ENCODE results near the gene POLR2L.
A peak's percentile ranks its signal among the peaks of the same experiment; 100 is the strongest.

Gene POLR2L

DNA sequence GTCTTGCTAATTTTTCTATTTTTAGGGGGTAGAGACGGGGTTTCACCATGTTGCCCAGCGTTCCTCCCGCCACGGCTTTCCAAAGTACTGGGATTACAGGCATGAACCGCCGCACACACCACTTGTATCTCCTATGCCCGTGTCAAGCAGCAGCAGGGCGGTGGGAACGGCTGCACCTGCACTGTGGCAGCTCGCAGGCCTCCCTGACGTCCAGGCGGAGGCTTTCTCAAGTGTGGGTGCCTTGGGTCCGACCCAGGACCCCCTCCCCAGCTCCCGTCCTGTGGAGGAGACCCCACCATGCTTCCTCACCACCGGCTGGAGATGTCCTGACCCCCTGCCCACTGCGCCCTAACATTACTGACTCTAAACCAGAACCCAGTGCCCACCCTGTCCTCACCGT is 26.1 kb upstream of the POLR2L start:
- DNase-seq: no peak

GRCh38 chr11:867856-868358 is 25.6 kb upstream of the POLR2L start:
- DNase-seq: no peak

- DNase-seq: no peak
Observed at GRCh38 chr11:866481-866880, 24.2 kb upstream of the POLR2L start.

- DNase-seq: no peak
Observed at GRCh38 chr11:865462-866430, 23.4 kb upstream of the POLR2L start.

DNA sequence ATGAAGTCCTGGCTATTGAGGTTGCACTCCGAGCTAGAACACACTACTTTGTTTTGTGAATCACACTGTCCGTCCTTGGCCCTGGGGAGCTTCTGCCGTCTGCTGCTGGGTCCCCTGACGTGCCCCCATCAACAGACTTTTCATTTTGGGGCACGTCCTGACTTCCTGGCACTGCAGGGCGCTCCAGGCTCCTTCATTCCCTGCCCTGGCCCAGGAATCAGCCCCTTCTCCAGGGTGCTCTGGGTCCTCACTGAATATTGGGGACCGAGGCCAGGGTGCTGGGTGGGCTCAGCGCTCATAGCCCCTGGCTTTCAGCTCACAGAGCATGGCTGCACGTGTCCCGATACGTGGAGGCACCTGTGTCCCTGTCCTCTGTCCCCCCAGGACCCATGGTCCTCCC is 22.6 kb upstream of the POLR2L start:
- DNase-seq: no peak

GRCh38 chr11:863910-864827 is 21.8 kb upstream of the POLR2L start:
- DNase-seq: no peak

DNA sequence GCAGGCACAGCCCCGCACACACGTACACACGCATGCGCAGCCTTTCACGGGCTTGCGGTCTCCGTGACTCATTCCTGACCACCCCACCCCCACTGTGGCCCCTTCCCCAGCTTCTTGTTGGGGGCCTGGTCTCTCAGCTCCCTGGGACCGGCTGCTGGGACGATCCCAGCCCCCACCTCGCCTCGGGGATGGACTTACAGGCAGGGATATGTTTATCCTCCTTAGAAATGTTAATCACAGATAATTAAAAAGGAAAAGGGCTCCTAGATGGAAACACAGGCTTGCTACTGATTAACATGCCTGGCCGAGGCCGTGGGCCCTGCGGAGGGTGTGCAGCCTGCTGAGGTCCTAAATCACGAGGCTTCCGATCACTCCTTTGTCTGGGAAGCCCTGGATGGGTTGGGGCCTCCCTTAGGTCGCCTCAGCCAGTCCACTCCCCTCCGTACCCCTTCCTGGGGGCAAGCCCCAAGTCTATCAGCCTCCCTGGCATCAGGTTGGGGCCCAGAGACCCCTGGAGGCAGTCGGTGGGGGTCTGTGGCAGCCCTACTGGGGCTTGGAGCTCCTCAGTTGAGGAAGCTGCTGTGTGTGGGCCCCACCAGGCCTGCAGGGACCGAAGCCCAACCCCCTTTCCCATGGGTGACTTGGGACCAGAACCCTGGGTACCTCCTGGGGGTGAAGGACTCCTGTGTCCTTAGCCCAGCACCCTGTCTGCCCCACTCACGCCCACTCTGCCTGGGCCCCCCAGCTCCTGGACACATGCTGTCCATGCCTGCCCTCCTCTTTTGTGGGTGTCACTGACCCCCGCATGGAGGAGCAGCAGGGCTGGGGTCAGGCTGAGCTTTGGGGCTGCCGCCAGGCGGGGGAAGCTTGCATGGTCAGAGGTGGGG is 20.9 kb upstream of the POLR2L start:
- no peak for DNase-seq

DNA sequence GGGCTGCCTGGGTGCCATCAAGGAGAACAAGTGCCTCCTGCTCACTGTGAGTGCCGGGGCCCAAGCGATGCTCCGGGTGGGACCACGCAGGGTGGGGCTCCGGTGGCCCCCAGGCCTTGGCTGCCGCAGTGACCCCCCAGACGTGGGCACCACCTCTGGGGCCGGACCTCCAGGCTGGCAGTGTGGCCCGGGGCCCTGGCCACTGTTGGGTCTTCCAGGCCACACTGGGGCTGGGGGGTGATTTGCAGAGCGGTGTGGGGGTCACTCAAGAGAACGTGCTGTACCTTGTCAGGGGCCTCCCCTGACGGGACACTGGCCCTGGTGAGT is 20.3 kb upstream of the POLR2L start:
- no peak for DNase-seq

GRCh38 chr11:862081-862661 is 19.8 kb upstream of the POLR2L start:
- DNase-seq: no peak

- DNase-seq: no peak
Observed at GRCh38 chr11:861105-861479, 18.8 kb upstream of the POLR2L start.

DNA sequence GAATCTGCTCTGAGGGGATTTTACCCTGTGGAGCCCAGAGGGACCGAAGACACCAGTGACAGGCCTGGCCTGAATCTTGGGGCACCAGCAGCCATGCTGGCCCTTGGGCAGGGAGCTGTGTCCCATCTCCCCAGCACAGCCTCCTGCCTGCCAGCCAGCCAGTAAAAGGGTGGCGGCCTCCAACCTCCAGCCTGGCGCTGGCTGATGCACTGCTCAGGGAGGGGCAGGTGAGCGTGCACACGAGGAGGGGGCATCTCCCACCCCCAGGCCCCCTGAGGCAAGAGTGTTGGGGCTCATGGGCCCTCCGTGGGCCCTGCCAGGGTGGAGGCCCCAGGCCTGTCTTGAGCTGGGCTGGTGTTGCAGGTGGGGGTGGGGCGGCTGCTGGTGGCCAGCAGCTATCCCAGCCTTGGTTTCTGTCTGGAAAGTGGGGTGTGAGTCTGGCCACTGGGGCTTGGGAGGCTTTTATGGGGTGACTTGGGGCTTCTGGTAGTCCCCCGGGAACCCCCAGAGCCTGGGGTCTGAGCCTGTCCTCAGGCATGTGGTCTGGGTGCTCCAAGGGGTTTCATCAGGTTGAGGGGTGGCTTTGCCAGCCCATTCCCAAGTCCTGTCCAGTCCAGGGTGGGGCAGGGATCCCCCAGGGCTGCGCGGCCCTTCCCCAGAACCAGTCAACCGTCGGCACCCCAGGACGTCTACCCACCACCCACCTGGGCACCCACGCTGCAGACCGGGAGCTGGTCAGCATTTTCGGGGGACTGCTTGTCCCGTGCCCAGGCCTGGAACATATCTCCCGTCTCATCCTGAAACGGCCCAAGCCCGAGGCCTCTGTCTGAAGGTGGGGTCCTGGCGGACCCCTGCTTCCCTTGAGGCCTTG is 18.1 kb upstream of the POLR2L start:
- DNase-seq: no peak

- DNase-seq: peak; percentile 60
Observed at GRCh38 chr11:859394-860131, 17.2 kb upstream of the POLR2L start.

DNA sequence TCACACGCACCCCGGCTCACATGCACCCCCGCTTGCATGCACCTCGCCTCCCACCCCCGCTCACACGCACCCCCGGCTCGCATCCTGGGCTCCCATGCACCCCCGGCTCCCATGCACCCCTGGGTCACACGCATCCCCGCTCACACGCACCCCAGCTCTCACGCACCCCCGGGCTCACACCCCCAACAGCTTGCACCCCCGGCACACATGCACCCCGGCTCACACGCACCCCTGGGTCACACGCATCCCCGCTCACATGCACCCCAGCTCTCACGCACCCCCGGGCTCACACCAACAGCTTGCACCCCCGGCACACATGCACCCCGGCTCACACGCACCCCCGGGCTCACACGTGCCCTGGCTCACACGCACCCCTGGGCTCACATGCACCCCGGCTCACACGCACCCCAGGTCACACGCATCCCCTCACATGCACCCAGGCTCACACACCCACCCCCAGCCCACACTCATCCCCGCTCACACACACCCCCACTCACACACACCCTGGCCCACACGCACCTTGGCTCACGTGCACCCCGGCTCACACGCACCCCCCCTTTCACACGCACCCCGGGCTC is 16.5 kb upstream of the POLR2L start:
- no peak for DNase-seq

DNA sequence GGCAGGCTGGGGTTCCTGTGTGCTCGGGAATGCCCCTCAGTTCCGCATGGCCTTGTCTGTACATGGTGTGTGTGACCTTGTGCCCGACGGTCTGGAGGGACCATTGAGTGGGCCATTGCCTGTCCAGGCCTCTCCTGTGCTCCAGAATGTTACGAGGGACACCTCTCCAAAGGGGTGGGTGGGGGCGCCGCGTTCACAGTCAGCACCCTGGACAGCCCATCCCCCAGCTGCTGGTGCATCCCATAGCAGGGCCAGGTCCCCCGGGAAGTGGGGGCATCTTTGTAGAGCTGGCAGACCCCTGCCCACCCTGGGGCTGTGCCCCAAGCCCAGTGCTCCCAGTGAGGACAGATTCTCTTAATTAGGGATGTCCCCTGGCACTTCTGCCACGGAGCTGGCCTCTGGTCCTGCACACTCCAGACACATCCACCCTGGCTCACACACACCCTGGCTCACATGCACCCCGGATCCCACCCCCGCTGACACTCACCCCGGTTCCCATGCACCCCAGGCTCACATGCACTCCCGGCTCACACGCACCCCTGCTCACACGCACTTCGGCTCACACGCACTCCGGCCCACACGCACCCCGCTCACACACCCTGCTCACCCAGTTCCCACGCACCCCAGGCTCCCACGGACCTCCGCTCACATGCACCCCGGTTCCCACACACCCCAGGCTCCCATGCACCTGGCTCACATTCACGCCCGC is 15.9 kb upstream of the POLR2L start:
- no peak for DNase-seq

DNA sequence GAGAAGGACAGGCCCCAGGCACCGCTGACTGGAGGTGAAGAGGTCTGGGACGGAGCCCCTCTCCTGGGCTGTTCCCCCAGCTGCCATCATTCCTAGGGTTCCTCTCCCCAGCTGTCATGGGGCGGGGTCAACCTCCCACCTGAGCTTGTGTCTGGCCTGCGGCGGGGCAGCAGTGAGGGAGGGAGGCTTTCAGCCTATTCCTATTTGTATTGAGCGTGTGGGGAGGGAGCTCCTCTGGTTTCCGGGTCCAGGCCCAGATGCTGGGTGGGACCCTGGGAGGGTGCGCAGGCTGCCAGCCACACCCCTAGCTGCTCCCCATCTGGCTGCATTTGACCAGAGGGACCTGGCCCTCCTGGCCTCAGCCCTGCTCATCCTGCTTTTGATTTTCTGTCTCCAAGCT is 14.1 kb upstream of the POLR2L start:
- DNase-seq: no peak

DNA sequence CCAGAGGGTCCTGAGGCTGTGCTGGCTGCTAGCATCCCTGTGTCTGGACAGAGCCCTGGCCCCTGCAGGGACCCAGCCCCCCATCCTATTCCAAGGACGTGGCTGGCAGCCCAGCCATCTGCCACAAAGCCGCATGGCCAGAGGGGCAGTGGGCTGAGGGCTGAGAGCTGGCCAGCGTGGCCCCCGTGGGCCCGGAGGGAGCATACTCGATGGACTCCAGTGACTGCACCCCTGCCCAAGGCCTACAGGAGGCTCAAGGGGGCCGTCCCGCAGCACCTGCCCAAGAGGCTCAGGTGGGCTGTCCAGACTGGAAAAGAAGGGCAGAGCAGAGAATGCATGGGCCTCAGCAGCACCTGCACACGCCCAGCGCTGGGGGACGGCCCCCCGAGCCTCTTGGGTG is 13.5 kb upstream of the POLR2L start:
- DNase-seq: no peak

DNA sequence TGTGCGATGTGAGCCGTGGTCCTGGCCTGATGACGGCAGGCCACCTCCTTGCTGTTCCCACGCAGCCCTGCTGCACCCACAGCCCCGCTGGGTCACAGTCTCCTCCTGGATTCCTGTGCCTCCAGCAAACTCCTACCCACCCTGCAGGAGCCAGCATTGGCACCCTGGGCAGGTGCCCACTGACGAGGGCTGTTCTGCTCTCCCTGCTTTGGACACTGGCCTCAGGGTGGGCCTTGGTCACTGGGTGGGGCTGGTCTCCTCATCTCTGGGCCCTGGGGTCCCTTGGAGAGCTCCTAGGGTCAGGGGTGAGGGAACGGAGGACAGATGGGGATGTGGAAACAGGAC is 13.0 kb upstream of the POLR2L start:
- DNase-seq: no peak

GRCh38 chr11:854601-855329 is 12.4 kb upstream of the POLR2L start:
- no peak for DNase-seq

Measured in OCI-M1 (cell line).